Colonic mucosa (tissue), 4 donors: ENCODE results near the gene BLOC1S2. TPM values are rescaled to one million over a fixed set of nuclear protein-coding genes. Genes with fewer than 3 reads are reported as not detected.
"Not testable (repeated sequence)": the region's sequence is repeated elsewhere in the genome, so short reads cannot be mapped to it uniquely, and the experiment has no call there.

Source experiments
- DNase-seq: peaks from one replicate; pipeline ENCODE4 v3.0.0-alpha.2; 2020
- H3K27ac ChIP-seq: fragments of 200-600 bp; one replicate; pipeline ENCODE4 v1.8.0; 2021
- H3K27me3 ChIP-seq: fragments of 200-600 bp; one replicate; pipeline ENCODE4 v1.8.0; 2021
- H3K36me3 ChIP-seq: fragments of 200-600 bp; one replicate; pipeline ENCODE4 v1.8.0; 2021
- H3K4me1 ChIP-seq: fragments of 200-600 bp; one replicate; pipeline ENCODE4 v1.8.0; 2021; ENCODE audit warnings: mild to moderate bottlenecking
- H3K4me3 ChIP-seq: fragments of 200-600 bp; one replicate; pipeline ENCODE4 v1.8.0; 2021
- H3K9ac ChIP-seq, 2 donors: one replicate each; pipeline ENCODE4 v1.7.0; 2013; ENCODE audit warnings: control low read depth in 2 of 2, low read depth in 2 of 2, low read length in 2 of 2
- H3K9me3 ChIP-seq: fragments of 200-600 bp; one replicate; pipeline ENCODE4 v1.8.0; 2021
- intact Hi-C: fragments of 100-400 bp; cut with DNase I; formaldehyde crosslinking; loops from one replicate; pipeline ENCODE4 v1.14.1; 2022
- total RNA-seq, 2 donors: library from RNA; stranded (reverse); fragmentation: NEBNext Ultra II Directional in 1 of 2; extraction: Animal tissue kit (Norgen Biotek cat#: 25700) in 1 of 2; gene quantifications; one replicate each; pipeline ENCODE4 v1.2.1, GENCODE V29; 2021
- TF ChIP-seq, protein P1 (sequence below): fragments of 200-600 bp; IDR thresholded peaks from one replicate; pipeline ENCODE4 v1.8.0; 2022; ENCODE audit warnings: antibody characterized with exemption, mild to moderate bottlenecking
- donor health status: healthy.
- donor health status: DM: no; HTN: no; CAD: no.
- donor health status: DM: no; HTN: no; CAD: no.

The BLOC1S2 gene
- total RNA-seq, 2 donors from 2014 or later: 20.6 to 21.5 TPM

DNA sequence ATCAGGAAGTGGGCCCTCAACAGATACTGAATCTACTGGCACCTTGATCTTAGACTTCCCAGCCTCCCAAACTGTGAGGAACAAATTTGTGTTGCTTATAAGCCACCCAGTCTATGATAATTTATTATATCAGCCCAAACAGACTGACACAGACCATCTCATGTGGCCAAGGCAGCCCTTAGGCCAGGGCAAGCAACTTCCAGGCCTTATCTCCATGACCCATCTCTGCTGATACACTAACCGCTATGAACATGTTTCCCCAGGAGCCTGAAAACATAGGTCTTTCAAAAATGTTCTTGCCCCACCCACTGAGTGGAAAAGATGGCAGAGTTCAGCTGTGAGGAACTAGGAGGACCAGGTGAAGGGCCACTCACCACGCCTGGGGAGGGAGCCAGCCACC, 3.2 kb upstream of the BLOC1S2 start:
- TF ChIP-seq, protein P1, sequence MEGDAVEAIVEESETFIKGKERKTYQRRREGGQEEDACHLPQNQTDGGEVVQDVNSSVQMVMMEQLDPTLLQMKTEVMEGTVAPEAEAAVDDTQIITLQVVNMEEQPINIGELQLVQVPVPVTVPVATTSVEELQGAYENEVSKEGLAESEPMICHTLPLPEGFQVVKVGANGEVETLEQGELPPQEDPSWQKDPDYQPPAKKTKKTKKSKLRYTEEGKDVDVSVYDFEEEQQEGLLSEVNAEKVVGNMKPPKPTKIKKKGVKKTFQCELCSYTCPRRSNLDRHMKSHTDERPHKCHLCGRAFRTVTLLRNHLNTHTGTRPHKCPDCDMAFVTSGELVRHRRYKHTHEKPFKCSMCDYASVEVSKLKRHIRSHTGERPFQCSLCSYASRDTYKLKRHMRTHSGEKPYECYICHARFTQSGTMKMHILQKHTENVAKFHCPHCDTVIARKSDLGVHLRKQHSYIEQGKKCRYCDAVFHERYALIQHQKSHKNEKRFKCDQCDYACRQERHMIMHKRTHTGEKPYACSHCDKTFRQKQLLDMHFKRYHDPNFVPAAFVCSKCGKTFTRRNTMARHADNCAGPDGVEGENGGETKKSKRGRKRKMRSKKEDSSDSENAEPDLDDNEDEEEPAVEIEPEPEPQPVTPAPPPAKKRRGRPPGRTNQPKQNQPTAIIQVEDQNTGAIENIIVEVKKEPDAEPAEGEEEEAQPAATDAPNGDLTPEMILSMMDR: no peak
- intact Hi-C loops: no loop called here

GRCh38 chr10:100288196-100288595, 1.7 kb upstream of the BLOC1S2 start:
- intact Hi-C loops: no loop called here
- TF ChIP-seq, protein P1: no peak
- no peak for DNase-seq
- H3K27me3 ChIP-seq: no peaks in the 10 kb centered on the region
- no peaks in the 10 kb centered on the region for H3K36me3 ChIP-seq
- H3K4me1 ChIP-seq: no peaks in the 10 kb centered on the region
- no peak overlapping the region for H3K9ac ChIP-seq
- no peak overlapping the region for H3K27ac ChIP-seq
- no peaks in the 10 kb centered on the region for H3K9me3 ChIP-seq
- H3K4me3 ChIP-seq: no peak overlapping the region

More for the DNA sequence above, 3.2 kb upstream of the BLOC1S2 start:
- H3K4me3 ChIP-seq: no peak overlapping the region
- no peaks in the 10 kb centered on the region for H3K36me3 ChIP-seq
- H3K9me3 ChIP-seq: no peaks in the 10 kb centered on the region
- no peaks in the 10 kb centered on the region for H3K27me3 ChIP-seq
- H3K9ac ChIP-seq: no peak overlapping the region
- no peak for DNase-seq
- H3K27ac ChIP-seq: no peak overlapping the region
- H3K4me1 ChIP-seq: no peaks in the 10 kb centered on the region

GRCh38 chr10:100287756-100288155, 1.3 kb upstream of the BLOC1S2 start:
- H3K27me3 ChIP-seq: no peaks in the 10 kb centered on the region

GRCh38 chr10:100285326-100285725, 1.2 kb downstream of the BLOC1S2 start:
- H3K9me3 ChIP-seq, DNase-seq, H3K27me3 ChIP-seq, H3K27ac ChIP-seq, intact Hi-C loops, H3K36me3 ChIP-seq, H3K4me1 ChIP-seq: not testable (repeated sequence)
- Histone ChIP-seq H3K9ac (peak overlapping the region in 1 of 2 donors; percentile 92), H3K4me3 (peak overlapping the region; percentile 71)

More at GRCh38 chr10:100287756-100288155, 1.3 kb upstream of the BLOC1S2 start:
- H3K36me3 ChIP-seq: no peaks in the 10 kb centered on the region
- no peak overlapping the region for H3K9ac ChIP-seq
- no peak for DNase-seq
- no peaks in the 10 kb centered on the region for H3K9me3 ChIP-seq
- intact Hi-C loops: no loop called here
- H3K4me1 ChIP-seq: no peaks in the 10 kb centered on the region
- H3K27ac ChIP-seq: no peak overlapping the region
- H3K4me3 ChIP-seq: no peak overlapping the region
- TF ChIP-seq, protein P1: no peak

DNA sequence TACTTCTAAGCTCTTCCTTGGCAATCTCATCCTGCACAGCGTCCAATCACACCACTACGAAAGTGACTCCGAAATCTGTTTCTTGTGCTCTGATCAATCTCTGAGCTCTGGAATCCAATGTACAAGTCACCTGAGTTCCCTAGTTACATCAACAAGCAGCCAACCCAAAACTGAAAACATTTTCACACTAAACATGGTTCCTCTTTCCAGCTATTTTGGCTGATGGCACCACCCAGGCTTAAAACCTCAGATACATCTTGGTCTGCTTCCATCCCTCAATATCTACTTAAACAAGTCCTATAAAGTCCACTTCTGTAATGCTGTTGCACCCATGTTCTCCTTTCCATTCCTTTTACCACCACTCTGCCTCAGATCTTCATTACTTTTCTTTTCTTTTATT, 3.6 kb downstream of the BLOC1S2 start:
- TF ChIP-seq, protein P1: no peak
- Histone ChIP-seq H3K4me1 (no peaks in the 10 kb centered on the region), H3K9ac (no peak overlapping the region), H3K27me3 (no peaks in the 10 kb centered on the region), H3K36me3 (no peaks in the 10 kb centered on the region), H3K4me3 (no peak overlapping the region), H3K9me3 (no peaks in the 10 kb centered on the region), H3K27ac (no peak overlapping the region)
- no peak for DNase-seq
- intact Hi-C loops: no loop called here

DNA sequence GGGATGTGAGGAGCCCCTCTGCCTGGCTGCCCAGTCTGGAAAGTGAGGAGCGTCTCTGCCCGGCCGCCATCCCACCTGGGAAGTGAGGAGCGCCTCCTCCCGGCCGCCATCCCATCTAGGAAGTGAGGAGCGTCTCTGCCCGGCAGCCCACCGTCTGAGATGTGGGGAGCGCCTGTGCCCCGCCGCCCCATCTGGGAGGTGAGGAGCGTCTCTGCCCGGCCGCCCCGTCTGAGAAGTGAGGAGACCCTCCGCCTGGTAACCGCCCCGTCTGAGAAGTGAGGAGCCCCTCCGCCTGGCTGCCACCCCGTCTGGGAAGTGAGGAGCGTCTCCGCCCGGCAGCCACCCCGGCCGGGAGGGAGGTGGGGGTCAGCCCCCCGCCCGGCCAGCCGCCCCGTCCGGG, 9.5 kb downstream of the BLOC1S2 start:
- not testable (repeated sequence) for DNase-seq, H3K36me3 ChIP-seq

More for the DNA sequence above, 9.5 kb downstream of the BLOC1S2 start:
- H3K27me3 ChIP-seq, intact Hi-C loops, H3K9ac ChIP-seq, H3K4me1 ChIP-seq, H3K27ac ChIP-seq, H3K9me3 ChIP-seq, H3K4me3 ChIP-seq: not testable (repeated sequence)
